BE2C (cell line): Measurements from ENCODE around the gene TASOR.

Experiments used
- DNase-seq: peaks from one replicate; pipeline ENCODE4 v3.0.0-alpha.2; 2020
- H3K27me3 ChIP-seq: fragments of 250-450 bp; sonication (Bioruptor Pico); 2 replicates; pipeline ENCODE4 v1.5.1; 2020; ENCODE audit warnings: mild to moderate bottlenecking
- H3K36me3 ChIP-seq: fragments of 250-450 bp; sonication (Bioruptor Pico); 2 replicates; pipeline ENCODE4 v1.5.1; 2020; ENCODE audit warnings: mild to moderate bottlenecking
- H3K4me1 ChIP-seq: fragments of 250-450 bp; sonication (Bioruptor Pico); 2 replicates; pipeline ENCODE4 v1.5.1; 2020
- H3K4me3 ChIP-seq: 2 replicates; pipeline ENCODE4 v1.5.1; 2011; ENCODE audit warnings: low read depth, low read length
- H3K9me3 ChIP-seq: fragments of 250-450 bp; sonication (Bioruptor Pico); 2 replicates; pipeline ENCODE4 v1.5.1; 2020
- TF ChIP-seq, protein P1 (sequence below): IDR thresholded peaks from 2 replicates; pipeline ENCODE4 v1.5.1; 2012; ENCODE audit warnings: mild to moderate bottlenecking, low read depth, low read length

Gene TASOR

DNA sequence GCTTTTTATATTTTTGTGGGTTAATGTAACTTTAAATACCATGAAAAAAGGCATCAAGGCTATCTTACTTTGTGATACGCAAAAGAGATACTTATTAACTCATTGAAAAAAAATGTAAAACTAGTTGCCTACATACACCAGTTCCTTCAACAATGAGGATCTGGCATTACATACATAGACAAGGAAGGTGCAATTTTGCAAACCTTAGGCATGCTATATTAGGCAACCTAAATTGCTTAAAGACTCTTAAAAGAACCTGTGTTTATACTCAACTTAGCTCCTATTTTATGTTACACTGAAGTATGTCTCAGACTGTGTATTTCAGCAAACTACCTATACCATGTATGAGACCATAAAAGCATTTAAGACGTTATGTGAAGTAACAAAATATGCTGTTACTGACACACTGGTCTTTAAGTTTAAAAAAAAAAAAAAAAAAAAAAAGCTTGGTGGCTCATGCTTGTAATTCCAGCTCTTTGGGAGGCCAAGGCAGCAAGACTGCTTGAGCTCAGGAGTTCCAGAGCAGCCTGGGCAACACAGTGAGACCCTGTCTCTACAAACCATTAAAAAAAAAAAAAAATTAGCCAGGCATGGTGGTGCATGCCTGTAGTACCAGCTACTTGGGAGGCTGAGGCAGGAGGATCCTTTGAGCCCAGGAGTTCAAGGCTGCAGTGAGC lies 9.1 kb downstream of the TASOR start:
- no peak overlapping the region for H3K4me3 ChIP-seq
- H3K4me1 ChIP-seq, result no peaks in the 10 kb centered on the region
- H3K36me3 ChIP-seq, result 0 out of 2 replicates have a peak, but pooled peaks cover 3% of the 10 kb centered on the region
- H3K27me3 ChIP-seq, result no peaks in the 10 kb centered on the region
- TF ChIP-seq, protein P1, sequence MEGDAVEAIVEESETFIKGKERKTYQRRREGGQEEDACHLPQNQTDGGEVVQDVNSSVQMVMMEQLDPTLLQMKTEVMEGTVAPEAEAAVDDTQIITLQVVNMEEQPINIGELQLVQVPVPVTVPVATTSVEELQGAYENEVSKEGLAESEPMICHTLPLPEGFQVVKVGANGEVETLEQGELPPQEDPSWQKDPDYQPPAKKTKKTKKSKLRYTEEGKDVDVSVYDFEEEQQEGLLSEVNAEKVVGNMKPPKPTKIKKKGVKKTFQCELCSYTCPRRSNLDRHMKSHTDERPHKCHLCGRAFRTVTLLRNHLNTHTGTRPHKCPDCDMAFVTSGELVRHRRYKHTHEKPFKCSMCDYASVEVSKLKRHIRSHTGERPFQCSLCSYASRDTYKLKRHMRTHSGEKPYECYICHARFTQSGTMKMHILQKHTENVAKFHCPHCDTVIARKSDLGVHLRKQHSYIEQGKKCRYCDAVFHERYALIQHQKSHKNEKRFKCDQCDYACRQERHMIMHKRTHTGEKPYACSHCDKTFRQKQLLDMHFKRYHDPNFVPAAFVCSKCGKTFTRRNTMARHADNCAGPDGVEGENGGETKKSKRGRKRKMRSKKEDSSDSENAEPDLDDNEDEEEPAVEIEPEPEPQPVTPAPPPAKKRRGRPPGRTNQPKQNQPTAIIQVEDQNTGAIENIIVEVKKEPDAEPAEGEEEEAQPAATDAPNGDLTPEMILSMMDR, result no peak
- no peaks in the 10 kb centered on the region for H3K9me3 ChIP-seq
- no peak for DNase-seq

DNA sequence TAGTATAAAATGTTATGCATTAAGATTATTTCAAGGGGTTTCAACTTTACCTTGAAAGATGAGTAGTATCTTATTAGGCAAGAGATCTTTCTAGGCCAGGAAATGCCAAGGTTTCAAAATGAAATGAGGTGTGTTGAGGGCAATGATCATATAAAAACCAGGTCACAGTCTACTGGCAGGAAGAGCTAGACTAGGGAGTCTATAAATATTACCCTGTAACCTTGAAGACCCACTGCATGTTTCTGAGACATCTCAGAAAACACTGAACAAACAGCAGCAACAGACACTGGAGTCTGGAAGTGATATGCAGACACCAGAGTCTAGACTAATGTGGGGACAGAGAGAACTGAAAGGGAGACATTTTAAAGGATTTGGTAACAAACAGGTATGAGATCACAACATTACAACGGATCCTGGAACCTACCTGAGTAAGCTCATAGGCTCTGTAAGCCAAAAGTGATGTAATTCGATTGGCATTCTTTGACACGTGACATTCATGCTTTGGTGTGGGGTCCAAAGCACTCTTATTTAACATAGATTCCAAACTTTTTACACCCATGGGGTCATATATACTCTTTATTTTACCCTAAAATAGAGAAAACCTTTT lies 15.0 kb downstream of the TASOR start:
- DNase-seq, result no peak
- Histone ChIP-seq H3K27me3 (no peaks in the 10 kb centered on the region), H3K36me3 (peaks cover 3% of the 10 kb centered on the region; the same call in 1 of the 2 replicates), H3K4me1 (no peaks in the 10 kb centered on the region), H3K4me3 (no peak overlapping the region), H3K9me3 (no peaks in the 10 kb centered on the region)
- TF ChIP-seq, protein P1, result no peak

DNA sequence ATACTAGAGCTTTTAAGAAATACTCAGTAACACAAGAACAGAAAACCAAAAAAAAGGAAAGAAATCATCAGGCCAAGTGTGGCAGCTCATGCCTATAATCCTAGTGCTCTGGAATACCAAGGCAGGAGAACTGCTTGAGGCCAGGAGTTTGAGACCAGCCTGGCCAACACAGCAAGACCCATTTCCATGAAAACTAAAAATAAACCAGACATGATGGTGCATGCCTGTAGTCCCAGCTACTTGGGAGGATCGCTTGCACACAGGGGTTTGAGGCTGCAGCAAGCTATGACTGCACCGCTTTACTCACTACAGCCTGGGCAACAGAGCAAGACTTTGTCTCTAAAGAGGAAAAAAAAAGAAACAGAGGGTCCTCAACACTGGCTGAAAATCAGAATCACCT lies 18.2 kb downstream of the TASOR start:
- TF ChIP-seq, protein P1, result no peak
- Histone ChIP-seq H3K27me3 (no peaks in the 10 kb centered on the region), H3K4me3 (no peak overlapping the region), H3K36me3 (peaks cover 3% of the 10 kb centered on the region), H3K4me1 (no peaks in the 10 kb centered on the region), H3K9me3 (no peaks in the 10 kb centered on the region)
- DNase-seq, result no peak

DNA sequence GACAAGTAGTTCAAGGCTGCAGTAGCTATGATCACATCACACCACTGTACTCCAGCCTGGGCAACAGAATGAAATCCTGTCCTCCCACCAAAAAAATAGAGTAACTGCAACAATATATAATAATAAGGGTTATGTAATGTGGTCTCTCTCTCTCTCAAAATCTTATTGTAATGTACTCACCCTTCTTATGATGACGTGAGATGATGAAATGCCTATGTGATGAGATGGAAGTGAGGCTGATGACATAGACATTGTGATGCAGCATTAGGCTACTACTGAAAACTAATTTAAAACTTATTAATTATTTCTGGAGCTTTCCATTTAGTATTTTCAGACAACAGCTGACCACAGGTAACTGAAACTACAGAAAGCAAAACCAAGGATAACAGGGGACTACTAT lies 27.4 kb downstream of the TASOR start:
- DNase-seq, result no peak
- H3K36me3 ChIP-seq, result no peaks in the 10 kb centered on the region; the same call in 1 of the 2 replicates
- H3K9me3 ChIP-seq, result no peaks in the 10 kb centered on the region
- H3K27me3 ChIP-seq, result no peaks in the 10 kb centered on the region
- H3K4me1 ChIP-seq, result no peaks in the 10 kb centered on the region
- no peak overlapping the region for H3K4me3 ChIP-seq
- TF ChIP-seq, protein P1, result no peak

DNA sequence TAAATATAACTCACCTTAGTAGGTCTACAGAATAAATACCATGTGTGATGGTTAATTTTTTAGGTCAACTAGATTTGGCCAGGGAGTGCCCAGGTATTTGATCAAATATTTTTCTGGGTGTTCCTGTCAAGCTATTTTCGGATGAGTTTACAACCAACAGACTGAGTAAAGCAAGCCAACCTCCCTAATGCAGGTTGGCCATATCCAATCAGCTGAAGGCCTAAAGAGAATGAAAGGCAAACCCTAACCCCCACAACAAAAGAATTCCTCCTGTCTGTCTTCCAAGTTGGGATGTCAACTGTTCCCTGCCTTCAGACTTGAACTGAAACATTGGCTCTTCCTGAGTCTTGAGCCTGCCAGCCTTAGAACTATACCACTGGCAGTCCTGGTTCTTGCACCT lies 28.6 kb downstream of the TASOR start:
- TF ChIP-seq, protein P1, result no peak
- no peaks in the 10 kb centered on the region for H3K36me3 ChIP-seq
- H3K4me1 ChIP-seq, result no peaks in the 10 kb centered on the region
- H3K4me3 ChIP-seq, result no peak overlapping the region
- H3K27me3 ChIP-seq, result no peaks in the 10 kb centered on the region
- no peaks in the 10 kb centered on the region for H3K9me3 ChIP-seq
- DNase-seq, result no peak

DNA sequence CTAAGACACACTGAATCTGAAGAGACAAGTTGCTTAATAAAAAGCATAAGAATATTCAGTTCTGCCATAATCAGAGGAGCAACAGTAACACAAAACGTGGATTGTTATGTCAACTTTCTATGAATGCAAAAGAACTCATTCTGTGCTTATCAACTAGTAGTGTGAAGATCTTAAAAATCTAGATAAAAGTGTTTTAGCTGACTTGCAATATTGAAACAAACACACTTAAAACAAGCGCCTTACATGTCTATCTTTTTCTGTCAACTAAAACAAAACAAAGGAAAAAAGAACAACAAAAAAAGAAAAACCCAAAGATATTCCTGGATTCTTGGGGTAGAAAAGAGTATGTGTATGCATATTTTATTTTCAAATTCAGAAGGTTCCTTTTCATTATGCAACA lies 37.7 kb downstream of the TASOR start:
- Histone ChIP-seq H3K4me3 (no peak overlapping the region), H3K36me3 (peaks cover 5% of the 10 kb centered on the region), H3K4me1 (no peaks in the 10 kb centered on the region)

More for the DNA sequence above, 37.7 kb downstream of the TASOR start:
- no peaks in the 10 kb centered on the region for H3K27me3 ChIP-seq
- DNase-seq, result no peak
- H3K9me3 ChIP-seq, result no peaks in the 10 kb centered on the region
- TF ChIP-seq, protein P1, result no peak
